HEK293 (cell line): ENCODE measurements around the gene GOLT1A.

Experiments used
- CTCF ChIP-seq: fragments of 450-650 bp; formaldehyde crosslinking; IDR thresholded peaks from 2 replicates; pipeline ENCODE4 v1.5.1; 2016; ENCODE audit warnings: missing biosample characterization, missing genetic modification characterization
- ZNF501 ChIP-seq: fragments of 450-650 bp; formaldehyde crosslinking; IDR thresholded peaks from 2 replicates; pipeline ENCODE4 v1.5.1; 2016; ENCODE audit warnings: missing biosample characterization, missing genetic modification characterization
- ZNF571 ChIP-seq: fragments of 450-650 bp; formaldehyde crosslinking; IDR thresholded peaks from 2 replicates; pipeline ENCODE4 v1.5.0; 2017; ENCODE audit warnings: missing biosample characterization, missing genetic modification characterization

- TF ChIP-seq ZNF501 (tag by site-specific recombination): no peak
- no peak for TF ChIP-seq ZNF571 (tag by site-specific recombination)
- no peak for TF ChIP-seq CTCF (tag by site-specific recombination)
Measured at GRCh38 chr1:204205486-204205885, 8.3 kb downstream of the GOLT1A start.
